ENCODE data around the gene ACSF2.

ACSF2 gene

GRCh38 chr17:50517504-50518383 is 91.7 kb downstream of the ACSF2 start:
- no peak for FAIRE-seq
- no peak for DNase-seq (ENCODE audit: insufficient read length, low spot score)

GRCh38 chr17:50518384-50519023 is 92.5 kb downstream of the ACSF2 start:
- no peak for DNase-seq (ENCODE audit: insufficient read length, low spot score)
- FAIRE-seq, result no peak

GRCh38 chr17:50519141-50519834 is 93.3 kb downstream of the ACSF2 start:
- no peak for FAIRE-seq

GRCh38 chr17:50520483-50520882 is 94.5 kb downstream of the ACSF2 start:
- FAIRE-seq, result no peak
- DNase-seq (ENCODE audit: insufficient read length, low spot score), result no peak

More at GRCh38 chr17:50519141-50519834, 93.3 kb downstream of the ACSF2 start:
- no peak for DNase-seq (ENCODE audit: insufficient read length, low spot score)

GRCh38 chr17:50521514-50521913 is 95.5 kb downstream of the ACSF2 start:
- DNase-seq (ENCODE audit: insufficient read length, low spot score) (no peak), FAIRE-seq (no peak)

GRCh38 chr17:50522766-50523165 is 96.7 kb downstream of the ACSF2 start:
- FAIRE-seq (no peak), DNase-seq (ENCODE audit: insufficient read length, low spot score) (no peak)

GRCh38 chr17:50523208-50523607 is 97.2 kb downstream of the ACSF2 start:
- FAIRE-seq, result no peak
- DNase-seq (ENCODE audit: insufficient read length, low spot score), result no peak

Measured in GM19239 (cell line).